ENCODE data around the gene ZNF324. TPM values are rescaled to one million over a fixed set of nuclear protein-coding genes. Genes with fewer than 3 reads are reported as not detected.

ZNF324 gene
- total and polyA plus RNA-seq, 2 of the 13 experiments (the other 11 are each of a cell fraction or from before 2014, with no cell fraction given), result 1.1 to 4.7 TPM

GRCh38 chr19:58451358-58452101 lies 15.3 kb upstream of the ZNF324 start, which contains the start of gene ZNF324B (continued):
- TF ChIP-seq ZFP91 (CRISPR knock-in tag; IDR thresholded peaks at IDR 0.05; ENCODE audit: borderline replicate concordance), result peak; percentile 80; the same call in 1 of the 2 replicates
- TF ChIP-seq KIAA2018 (CRISPR knock-in tag; IDR thresholded peaks at IDR 0.05; ENCODE audit: borderline replicate concordance), result no peak
- no peak for TF ChIP-seq PAWR (CRISPR knock-in tag; IDR thresholded peaks at IDR 0.05; ENCODE audit: borderline replicate concordance)
- TF ChIP-seq ZNF337 (CRISPR knock-in tag; IDR thresholded peaks at IDR 0.05; ENCODE audit: borderline replicate concordance, low read depth), result no peak
- TF ChIP-seq SP4 (CRISPR knock-in tag; IDR thresholded peaks at IDR 0.05), result peak; percentile 73
- TF ChIP-seq BCL3 (CRISPR knock-in tag; IDR thresholded peaks at IDR 0.05), result no peak; the same call in 1 of the 2 replicates
- no peak for TF ChIP-seq TFE3 (CRISPR knock-in tag; IDR thresholded peaks at IDR 0.05)
- no peak for TF ChIP-seq ZNF354B (CRISPR knock-in tag; IDR thresholded peaks at IDR 0.05)
- no peak for TF ChIP-seq ZSCAN12 (CRISPR knock-in tag; IDR thresholded peaks at IDR 0.05)
- no peak for TF ChIP-seq NPAS2 (CRISPR knock-in tag; IDR thresholded peaks at IDR 0.05; ENCODE audit: borderline replicate concordance)
- TF ChIP-seq ZBTB26 (CRISPR knock-in tag; IDR thresholded peaks at IDR 0.05; ENCODE audit: borderline replicate concordance), result no peak
- TF ChIP-seq GABPB1 (CRISPR knock-in tag; IDR thresholded peaks at IDR 0.05), result peak; percentile 99
- TF ChIP-seq HNRNPLL (IDR thresholded peaks at IDR 0.05; ENCODE audit: low read depth, low read length, poor library complexity, severe bottlenecking), result peak; percentile 96
- TF ChIP-seq FOXJ3 (CRISPR knock-in tag; IDR thresholded peaks at IDR 0.05; ENCODE audit: borderline replicate concordance), result no peak
